ENCODE results near the gene SLC16A9. TPM values are rescaled to one million over a fixed set of nuclear protein-coding genes. Genes with fewer than 3 reads are reported as not detected.

The SLC16A9 gene
- total RNA-seq, 2 donors from 2014 or later: 0.24 to 0.45 TPM

DNA sequence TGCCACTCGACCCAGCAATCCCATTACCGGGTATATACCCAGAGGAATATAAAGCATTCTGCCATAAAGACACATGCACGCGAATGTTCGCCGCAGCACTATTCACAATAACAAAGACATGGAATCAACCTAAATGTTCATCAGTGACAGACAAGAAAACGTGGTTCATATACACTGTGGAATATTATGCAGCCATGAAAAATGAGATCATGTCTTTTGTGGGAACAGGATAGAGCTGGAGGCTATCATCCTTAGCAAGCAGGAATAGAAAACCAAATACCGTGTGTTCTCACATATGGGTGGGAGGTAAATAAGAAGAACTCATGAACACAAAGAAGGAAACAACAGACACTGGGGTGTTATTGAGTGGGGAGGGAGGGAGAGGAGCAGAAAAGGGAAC, 84.7 kb downstream of the SLC16A9 start:
- H3K4me3 Mint-ChIP-seq: no peak overlapping the region
- H3K27ac Mint-ChIP-seq: no peak overlapping the region
- H3K9me3 Mint-ChIP-seq: no peaks in the 10 kb centered on the region
- peaks cover 0 to 3% of the 10 kb centered on the region in 2 donors for H3K4me1 Mint-ChIP-seq (ENCODE audit: low read depth in 2 of 2)
- ATAC-seq: no peak
- H3K36me3 Mint-ChIP-seq: no peaks in the 10 kb centered on the region
- H3K27me3 Mint-ChIP-seq: peaks cover 3 to 9% of the 10 kb centered on the region in 2 donors
- no peak for DNase-seq (ENCODE audit: low spot score)

DNA sequence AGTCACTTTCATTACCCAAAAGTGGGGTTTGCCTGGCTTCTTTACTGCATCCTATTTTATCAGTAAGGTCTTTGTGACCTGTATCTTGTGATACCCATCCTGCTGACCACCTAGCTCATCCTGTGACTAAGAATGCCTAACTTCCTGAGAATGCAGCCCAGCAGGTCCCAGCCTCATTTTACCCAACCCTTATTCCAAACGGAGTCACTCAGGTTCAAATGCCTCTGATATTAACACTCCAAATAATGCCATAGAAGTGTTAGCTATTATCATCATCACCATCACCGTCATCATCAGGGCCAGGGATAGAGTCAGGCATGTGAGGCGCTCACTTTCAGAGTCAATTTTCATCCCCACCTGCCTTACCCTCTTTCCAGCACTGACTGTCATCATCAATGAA, 85.5 kb downstream of the SLC16A9 start:
- DNase-seq (ENCODE audit: low spot score) (no peak), ATAC-seq (no peak)
- Mint-ChIP-seq H3K36me3 (no peaks in the 10 kb centered on the region), H3K4me1 (ENCODE audit: low read depth in 2 of 2) (peaks cover 0 to 3% of the 10 kb centered on the region in 2 donors), H3K27ac (no peak overlapping the region), H3K4me3 (no peak overlapping the region), H3K27me3 (peaks cover 3 to 9% of the 10 kb centered on the region in 2 donors), H3K9me3 (no peaks in the 10 kb centered on the region)

DNA sequence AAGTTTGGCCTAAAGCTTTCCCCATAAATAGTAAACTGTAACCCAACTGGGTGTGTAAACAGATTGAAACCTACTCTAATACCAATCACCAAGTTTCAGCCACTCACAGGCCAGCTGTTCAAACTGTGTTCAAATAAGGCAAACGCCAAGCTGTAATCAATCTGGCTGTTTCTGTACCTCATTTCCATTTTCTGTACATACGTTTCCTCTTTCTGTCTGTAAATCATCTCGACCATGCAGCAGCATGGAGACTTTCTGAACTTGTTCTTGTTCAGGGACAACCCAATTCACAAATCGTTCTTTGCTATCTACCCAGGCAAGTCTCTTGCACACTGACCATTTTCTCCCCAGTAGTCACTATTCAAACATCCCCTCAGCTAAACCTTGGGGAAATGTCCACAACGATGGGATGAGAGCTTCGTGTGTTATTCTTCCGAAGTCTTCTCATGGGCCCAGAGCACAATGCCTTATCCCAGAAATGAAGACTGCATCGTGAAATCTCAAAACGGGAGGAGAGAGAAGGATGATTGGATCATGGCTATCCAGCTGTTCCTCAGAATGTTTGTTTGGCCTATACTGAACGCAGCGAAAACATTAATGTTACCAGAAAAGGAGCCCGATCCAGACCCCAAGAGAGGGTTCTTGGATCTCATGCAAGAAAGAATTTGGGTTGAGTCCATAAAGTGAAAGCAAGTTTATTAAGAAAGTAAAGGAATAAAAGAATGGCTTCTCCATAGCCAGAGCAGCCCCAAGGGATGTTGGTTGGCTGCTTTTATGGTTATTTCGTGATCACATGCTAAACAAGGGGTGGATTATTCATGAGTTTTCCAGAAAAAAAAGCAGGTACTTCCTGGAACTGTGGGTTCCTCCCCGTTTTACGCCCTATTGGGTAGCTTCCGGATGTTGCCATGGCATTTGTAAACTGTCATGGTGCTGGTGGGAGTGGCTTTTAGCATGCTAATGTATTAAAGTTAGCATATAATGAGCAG, 86.2 kb downstream of the SLC16A9 start:
- no peaks in the 10 kb centered on the region for H3K9me3 Mint-ChIP-seq
- H3K27me3 Mint-ChIP-seq: peaks cover 3 to 9% of the 10 kb centered on the region in 2 donors

DNA sequence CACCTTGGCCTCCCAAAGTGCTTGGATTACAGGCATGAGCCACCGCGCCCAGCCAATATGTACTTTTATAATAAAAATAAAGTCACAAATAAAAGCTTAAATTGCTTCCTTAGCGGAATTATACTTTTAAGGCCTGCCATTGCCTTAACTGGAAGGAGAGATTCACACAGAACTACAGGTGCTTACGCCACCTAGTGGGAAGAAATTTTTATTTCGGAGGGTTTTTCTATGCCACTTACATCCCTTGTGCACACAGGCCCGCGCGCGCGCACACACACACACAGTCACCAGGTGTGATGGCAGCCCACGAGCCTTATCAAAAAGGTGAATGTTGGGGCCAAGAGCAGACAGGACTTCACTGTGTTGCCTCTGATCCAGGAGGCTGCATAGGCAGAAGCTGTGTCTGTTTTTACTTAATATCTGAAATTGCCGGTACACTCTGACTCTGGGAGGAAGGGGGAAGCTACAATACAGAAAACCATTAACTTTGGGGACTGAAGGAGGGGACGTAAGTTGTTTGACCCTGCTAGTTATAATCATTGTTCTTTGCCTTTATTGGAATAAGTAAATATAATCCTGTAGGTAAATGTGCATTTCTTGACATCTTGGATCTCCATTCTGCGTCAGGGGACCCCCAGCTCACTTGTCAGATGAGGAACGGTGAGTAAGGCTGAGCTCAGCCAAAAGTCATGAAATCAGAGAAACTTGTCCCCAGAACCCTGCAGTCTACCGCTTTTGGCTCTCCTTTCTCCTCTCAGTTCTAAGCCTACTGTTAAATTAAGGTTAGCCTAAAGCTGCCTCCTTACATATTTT, 87.1 kb downstream of the SLC16A9 start:
- H3K9me3 Mint-ChIP-seq: no peaks in the 10 kb centered on the region
- H3K4me3 Mint-ChIP-seq: no peak overlapping the region
- peaks cover 0 to 3% of the 10 kb centered on the region in 2 donors for H3K4me1 Mint-ChIP-seq (ENCODE audit: low read depth in 2 of 2)
- DNase-seq (ENCODE audit: low spot score) (no peak), ATAC-seq (no peak)
- peaks cover 3 to 9% of the 10 kb centered on the region in 2 donors for H3K27me3 Mint-ChIP-seq
- no peak overlapping the region for H3K27ac Mint-ChIP-seq
- no peaks in the 10 kb centered on the region for H3K36me3 Mint-ChIP-seq

More for the DNA sequence above, 86.2 kb downstream of the SLC16A9 start:
- Mint-ChIP-seq H3K36me3 (no peaks in the 10 kb centered on the region), H3K4me1 (ENCODE audit: low read depth in 2 of 2) (peaks cover 0 to 3% of the 10 kb centered on the region in 2 donors), H3K27ac (no peak overlapping the region), H3K4me3 (no peak overlapping the region)
- no peak for ATAC-seq
- DNase-seq (ENCODE audit: low spot score): no peak

DNA sequence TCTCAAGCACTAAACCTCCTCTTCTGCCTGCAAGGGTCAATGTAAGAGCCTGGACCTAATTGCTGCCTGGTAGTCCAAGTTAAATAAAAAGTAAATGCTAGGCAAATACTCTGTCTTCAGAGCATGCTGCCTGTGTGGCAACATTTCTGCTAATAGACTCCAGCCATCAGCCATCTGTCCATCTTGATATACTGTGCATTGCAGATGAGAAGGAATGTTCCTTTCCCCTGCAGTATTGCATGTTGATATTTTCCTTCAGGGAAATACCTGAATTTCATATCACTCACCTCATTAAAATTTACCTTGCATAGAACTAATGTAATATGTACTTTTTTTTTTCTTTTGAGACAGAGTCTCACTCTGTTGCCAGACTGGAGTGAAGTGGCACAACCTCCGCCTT, 87.9 kb downstream of the SLC16A9 start:
- DNase-seq (ENCODE audit: low spot score) (no peak), ATAC-seq (no peak)
- no peaks in the 10 kb centered on the region for H3K36me3 Mint-ChIP-seq
- no peak overlapping the region for H3K4me3 Mint-ChIP-seq
- no peaks in the 10 kb centered on the region for H3K9me3 Mint-ChIP-seq
- H3K4me1 Mint-ChIP-seq (ENCODE audit: low read depth in 2 of 2): peaks cover 0 to 3% of the 10 kb centered on the region in 2 donors
- H3K27ac Mint-ChIP-seq: no peak overlapping the region
- H3K27me3 Mint-ChIP-seq: peaks cover 3 to 9% of the 10 kb centered on the region in 2 donors

DNA sequence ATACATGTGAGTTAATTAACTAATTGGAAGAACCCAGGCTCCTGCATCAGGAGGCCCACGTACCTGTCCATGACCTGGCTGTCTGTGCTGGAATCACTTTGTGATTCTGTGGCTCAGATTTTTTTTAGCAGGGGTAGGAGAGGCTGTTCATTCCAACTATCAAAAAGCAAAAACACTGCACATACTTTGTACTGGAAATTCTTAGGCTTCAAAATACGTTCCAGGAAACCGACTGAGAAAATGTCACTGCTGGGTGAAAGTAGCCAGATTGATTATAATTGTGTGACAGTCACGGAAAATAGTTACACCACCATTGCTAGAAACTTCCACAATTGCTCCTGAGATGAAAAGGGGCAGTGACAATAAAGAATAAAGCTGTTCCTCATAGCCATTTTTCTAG, 91.0 kb downstream of the SLC16A9 start:
- no peak overlapping the region for H3K27ac Mint-ChIP-seq
- no peak for ATAC-seq
- DNase-seq (ENCODE audit: low spot score): no peak
- H3K27me3 Mint-ChIP-seq: peaks cover 0 to 4% of the 10 kb centered on the region in 2 donors
- no peaks in the 10 kb centered on the region for H3K36me3 Mint-ChIP-seq
- H3K9me3 Mint-ChIP-seq: no peaks in the 10 kb centered on the region
- no peaks in the 10 kb centered on the region for H3K4me1 Mint-ChIP-seq (ENCODE audit: low read depth in 2 of 2)
- no peak overlapping the region for H3K4me3 Mint-ChIP-seq

DNA sequence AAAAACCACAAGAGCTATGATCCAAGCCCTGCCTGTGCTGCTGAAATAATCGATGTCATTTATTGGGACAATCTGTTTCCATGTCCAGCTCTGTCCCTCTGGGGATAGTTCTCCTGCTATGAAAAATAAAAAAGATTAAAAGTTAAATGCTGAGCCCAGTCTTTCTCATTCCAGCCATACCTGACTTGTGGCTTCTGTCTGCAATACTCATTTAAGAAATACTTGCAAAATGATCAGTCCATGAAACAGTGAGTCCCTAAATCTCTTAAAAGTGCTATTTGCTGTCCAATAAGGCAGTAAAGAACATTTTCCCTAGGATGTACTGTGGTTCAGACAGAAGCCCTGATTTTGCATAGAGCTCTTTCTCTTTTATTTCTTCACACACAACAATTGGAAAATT, 91.7 kb downstream of the SLC16A9 start:
- DNase-seq (ENCODE audit: low spot score) (no peak), ATAC-seq (no peak)
- Mint-ChIP-seq H3K36me3 (no peaks in the 10 kb centered on the region), H3K27ac (no peak overlapping the region), H3K4me3 (no peak overlapping the region), H3K4me1 (ENCODE audit: low read depth in 2 of 2) (no peaks in the 10 kb centered on the region), H3K9me3 (no peaks in the 10 kb centered on the region), H3K27me3 (peaks cover 0 to 4% of the 10 kb centered on the region in 2 donors)

DNA sequence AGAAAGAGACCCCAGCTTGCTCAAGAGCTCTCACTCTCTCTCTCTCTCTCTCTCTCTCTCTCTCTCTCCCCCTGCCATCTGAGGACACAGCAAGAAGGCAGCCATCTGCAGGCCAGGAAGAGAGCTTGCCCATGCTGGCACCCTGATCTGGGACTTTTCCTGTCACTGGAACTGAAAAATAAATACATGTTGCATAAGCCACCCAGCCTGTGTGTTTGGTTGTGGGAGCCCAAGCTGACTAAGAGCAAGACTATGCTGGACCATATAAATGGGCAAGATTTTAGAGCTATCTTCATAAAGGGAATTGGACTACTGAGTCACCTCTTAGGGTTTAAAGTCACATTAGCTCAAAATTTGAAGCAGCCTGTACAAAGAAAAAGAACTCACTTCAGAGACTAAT, 98.6 kb downstream of the SLC16A9 start:
- H3K27ac Mint-ChIP-seq: no peak overlapping the region

DNA sequence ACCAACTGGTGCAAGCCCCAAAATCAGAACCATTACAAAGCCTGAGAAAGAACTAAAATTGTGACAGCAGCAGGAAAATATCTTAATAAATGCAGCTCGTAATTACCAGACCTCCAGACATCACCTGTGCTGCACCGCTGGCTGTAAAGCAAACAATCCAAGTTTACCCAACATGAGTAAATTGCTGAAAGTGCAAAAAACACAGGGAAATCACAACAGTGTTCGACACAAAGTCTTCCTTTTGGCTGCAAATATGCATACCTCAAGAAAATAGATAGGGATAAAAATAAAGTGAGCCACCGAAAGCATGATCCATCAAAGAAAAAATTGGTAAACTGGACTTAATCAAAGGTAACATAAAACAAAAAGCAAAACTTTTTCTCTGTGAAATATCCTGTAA, 101.7 kb downstream of the SLC16A9 start:
- Mint-ChIP-seq H3K9me3 (peaks cover 3% of the 10 kb centered on the region), H3K36me3 (no peaks in the 10 kb centered on the region), H3K4me3 (no peak overlapping the region), H3K27ac (no peak overlapping the region), H3K27me3 (peaks cover 6% of the 10 kb centered on the region in 2 donors), H3K4me1 (ENCODE audit: low read depth in 2 of 2) (no peaks in the 10 kb centered on the region)
- no peak for DNase-seq (ENCODE audit: low spot score)
- no peak for ATAC-seq

More for the DNA sequence above, 98.6 kb downstream of the SLC16A9 start:
- H3K9me3 Mint-ChIP-seq: no peaks in the 10 kb centered on the region
- H3K4me1 Mint-ChIP-seq (ENCODE audit: low read depth in 2 of 2): no peaks in the 10 kb centered on the region
- H3K27me3 Mint-ChIP-seq: peaks cover 0 to 3% of the 10 kb centered on the region in 2 donors
- ATAC-seq: no peak
- no peaks in the 10 kb centered on the region for H3K36me3 Mint-ChIP-seq
- H3K4me3 Mint-ChIP-seq: no peak overlapping the region
- DNase-seq (ENCODE audit: low spot score): no peak

DNA sequence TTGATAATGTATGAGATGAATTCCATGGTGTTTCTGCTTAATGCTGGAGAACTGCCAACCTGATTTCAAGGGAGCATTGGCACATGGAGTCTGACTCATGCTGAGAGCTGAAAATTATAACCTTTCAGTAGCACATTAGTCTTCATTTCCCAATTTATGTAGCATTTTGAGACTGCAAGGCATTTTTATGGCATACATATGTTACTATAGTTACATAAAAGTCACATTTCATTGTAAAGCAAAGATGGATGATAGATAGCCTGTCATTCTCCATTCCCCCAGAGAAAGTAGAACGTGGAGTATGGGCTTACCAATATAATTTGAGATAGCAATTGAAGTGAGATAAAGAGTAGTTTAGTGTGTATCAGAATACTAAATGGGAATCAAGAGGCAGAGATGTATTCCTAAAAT, 103.1 kb downstream of the SLC16A9 start:
- Mint-ChIP-seq H3K4me1 (ENCODE audit: low read depth in 2 of 2) (no peaks in the 10 kb centered on the region), H3K4me3 (no peak overlapping the region), H3K9me3 (peaks cover 3% of the 10 kb centered on the region), H3K27ac (no peak overlapping the region), H3K36me3 (no peaks in the 10 kb centered on the region), H3K27me3 (peaks cover 6% of the 10 kb centered on the region in 2 donors)
- DNase-seq (ENCODE audit: low spot score) (no peak), ATAC-seq (no peak)

DNA sequence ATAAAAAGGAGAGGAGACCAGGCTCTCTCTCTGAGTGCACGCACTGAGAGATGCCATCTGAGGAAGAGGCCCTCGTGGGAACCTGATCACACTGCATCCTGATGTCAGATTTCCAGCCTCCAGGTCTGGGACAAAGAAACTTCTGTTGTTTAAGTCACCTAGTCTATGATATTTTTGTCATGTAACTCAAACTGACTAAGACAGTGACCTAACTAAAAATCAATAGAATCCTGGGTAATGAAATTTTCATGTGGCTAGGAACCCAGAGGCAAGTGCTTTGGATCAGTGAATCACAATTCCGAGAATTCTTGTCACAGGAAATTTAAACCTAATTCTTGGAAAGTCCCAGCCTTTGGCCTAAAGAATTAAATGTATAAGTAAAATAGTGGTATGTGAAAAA, 107.7 kb downstream of the SLC16A9 start:
- peaks cover 6 to 8% of the 10 kb centered on the region in 2 donors for H3K27me3 Mint-ChIP-seq
- ATAC-seq: no peak
- no peaks in the 10 kb centered on the region for H3K36me3 Mint-ChIP-seq
- H3K9me3 Mint-ChIP-seq: peaks cover 3% of the 10 kb centered on the region
- no peak for DNase-seq (ENCODE audit: low spot score)
- no peak overlapping the region for H3K4me3 Mint-ChIP-seq
- H3K27ac Mint-ChIP-seq: no peak overlapping the region
- H3K4me1 Mint-ChIP-seq (ENCODE audit: low read depth in 2 of 2): no peaks in the 10 kb centered on the region
